ENCODE results near the gene FAM184B.

- TF ChIP-seq CTCF (IDR thresholded peaks at IDR 0.05) (no peak), POLR2A (IDR thresholded peaks at IDR 0.05) (no peak)
These were observed 71.7 kb downstream of the FAM184B start for GRCh38 chr4:17709763-17710068.
